ENCODE results near the gene KDELR1. TPM values are rescaled to one million over a fixed set of nuclear protein-coding genes. Genes with fewer than 3 reads are reported as not detected.

The KDELR1 gene
- total RNA-seq, 1 donor from 2014 or later, result 51.9 TPM

DNA sequence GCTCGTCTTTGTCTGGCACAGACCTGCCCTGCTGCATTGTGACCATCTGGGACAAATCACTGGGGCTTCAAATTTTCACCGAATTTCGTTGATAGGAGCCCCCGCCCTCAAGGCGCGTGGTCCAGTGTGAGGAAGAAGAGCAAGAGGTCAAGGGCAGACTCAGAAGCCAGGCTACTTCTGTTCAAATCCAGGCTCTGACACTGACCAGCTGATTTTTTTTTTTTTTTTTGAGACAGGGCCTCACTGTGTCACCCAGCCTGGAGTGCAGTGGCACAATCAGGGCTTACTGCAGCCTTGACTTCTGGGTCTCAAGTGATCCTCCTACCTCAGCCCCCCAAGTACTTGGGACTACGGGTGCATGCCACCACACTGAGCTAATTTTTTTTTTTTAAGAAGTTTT, 20.0 kb downstream of the KDELR1 start:
- CTCF ChIA-PET, result interaction anchor here (0.9 kb wide), 1 partner anchor 20 kb away, joined by 5 read pairs; the partner anchor contains the start of gene KDELR1
- no peaks in the 10 kb centered on the region for H3K36me3 Mint-ChIP-seq (ENCODE audit: low read depth)
- H3K27me3 Mint-ChIP-seq, result peaks cover 2% of the 10 kb centered on the region
- no peak overlapping the region for H3K27ac Mint-ChIP-seq
- no peaks in the 10 kb centered on the region for H3K9me3 Mint-ChIP-seq
- ATAC-seq (ENCODE audit: low read depth) (no peak), DNase-seq (no peak)
- POLR2A ChIA-PET, result no interaction called here
- TF ChIP-seq, protein P1, sequence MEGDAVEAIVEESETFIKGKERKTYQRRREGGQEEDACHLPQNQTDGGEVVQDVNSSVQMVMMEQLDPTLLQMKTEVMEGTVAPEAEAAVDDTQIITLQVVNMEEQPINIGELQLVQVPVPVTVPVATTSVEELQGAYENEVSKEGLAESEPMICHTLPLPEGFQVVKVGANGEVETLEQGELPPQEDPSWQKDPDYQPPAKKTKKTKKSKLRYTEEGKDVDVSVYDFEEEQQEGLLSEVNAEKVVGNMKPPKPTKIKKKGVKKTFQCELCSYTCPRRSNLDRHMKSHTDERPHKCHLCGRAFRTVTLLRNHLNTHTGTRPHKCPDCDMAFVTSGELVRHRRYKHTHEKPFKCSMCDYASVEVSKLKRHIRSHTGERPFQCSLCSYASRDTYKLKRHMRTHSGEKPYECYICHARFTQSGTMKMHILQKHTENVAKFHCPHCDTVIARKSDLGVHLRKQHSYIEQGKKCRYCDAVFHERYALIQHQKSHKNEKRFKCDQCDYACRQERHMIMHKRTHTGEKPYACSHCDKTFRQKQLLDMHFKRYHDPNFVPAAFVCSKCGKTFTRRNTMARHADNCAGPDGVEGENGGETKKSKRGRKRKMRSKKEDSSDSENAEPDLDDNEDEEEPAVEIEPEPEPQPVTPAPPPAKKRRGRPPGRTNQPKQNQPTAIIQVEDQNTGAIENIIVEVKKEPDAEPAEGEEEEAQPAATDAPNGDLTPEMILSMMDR (IDR thresholded peaks at IDR 0.05), result no peak
- H3K4me1 Mint-ChIP-seq, result no peaks in the 10 kb centered on the region
- no peak overlapping the region for H3K4me3 Mint-ChIP-seq
- intact Hi-C loops (cut with micrococcal nuclease), result no loop called here

DNA sequence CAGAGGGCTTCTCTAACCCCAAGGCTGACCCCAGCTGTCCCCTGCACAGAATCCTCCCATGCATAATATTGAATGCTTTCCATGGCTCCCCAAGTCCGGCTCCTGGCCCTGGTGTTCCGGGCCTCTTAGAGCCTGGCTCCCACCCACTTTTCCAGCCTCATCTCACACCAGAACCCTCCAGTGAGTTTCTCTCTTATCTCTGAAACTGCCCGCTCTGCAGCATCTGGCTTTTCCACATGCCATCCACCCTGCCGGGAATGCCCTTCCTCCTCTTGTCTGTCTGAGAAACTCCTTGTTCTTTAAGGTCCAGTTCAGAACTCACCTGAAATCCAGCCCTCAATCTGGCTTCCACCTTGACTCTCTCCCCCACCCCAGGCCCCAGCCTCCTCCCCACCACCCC, 20.4 kb downstream of the KDELR1 start:
- no peak for DNase-seq
- Mint-ChIP-seq H3K27me3 (peaks cover 2% of the 10 kb centered on the region), H3K27ac (peak overlapping the region; percentile 47), H3K4me1 (no peaks in the 10 kb centered on the region), H3K4me3 (no peak overlapping the region), H3K9me3 (no peaks in the 10 kb centered on the region), H3K36me3 (ENCODE audit: low read depth) (no peaks in the 10 kb centered on the region)
- CTCF ChIA-PET, result interaction anchor here (0.9 kb wide), 1 partner anchor 21 kb away, joined by 5 read pairs; the partner anchor contains the start of gene KDELR1
- no peak for ATAC-seq (ENCODE audit: low read depth)
- intact Hi-C loops (cut with micrococcal nuclease), result no loop called here
- TF ChIP-seq, protein P1 (IDR thresholded peaks at IDR 0.05), result no peak
- POLR2A ChIA-PET, result no interaction called here

DNA sequence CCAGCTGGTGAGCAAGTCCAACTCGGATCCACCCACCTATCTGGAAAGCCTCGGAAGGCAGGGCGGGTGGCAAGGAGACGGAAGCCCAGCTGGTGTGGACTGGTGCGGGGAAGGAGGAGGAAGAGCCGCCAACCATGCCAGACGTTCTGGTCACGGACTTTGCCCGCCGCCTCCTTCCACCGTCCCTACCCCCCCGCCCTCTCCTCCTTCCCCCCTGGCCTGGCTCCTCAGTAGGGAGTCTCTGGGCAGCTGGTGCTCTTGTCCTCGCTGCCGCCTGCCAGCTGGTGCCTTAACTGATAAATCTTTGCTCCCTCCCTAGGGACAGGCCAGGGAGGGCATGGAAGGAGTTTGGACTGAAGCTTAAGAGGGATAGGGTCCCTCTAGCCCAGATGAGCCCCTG, 22.4 kb downstream of the KDELR1 start:
- Mint-ChIP-seq H3K9me3 (no peaks in the 10 kb centered on the region), H3K27me3 (peaks cover 2% of the 10 kb centered on the region), H3K36me3 (ENCODE audit: low read depth) (peaks cover 2% of the 10 kb centered on the region), H3K27ac (no peak overlapping the region), H3K4me3 (no peak overlapping the region), H3K4me1 (peaks cover 10% of the 10 kb centered on the region)
- ATAC-seq (ENCODE audit: low read depth) (no peak), DNase-seq (no peak)
- CTCF ChIA-PET, result interaction anchor here (1.2 kb wide), 1 partner anchor 14 kb away, joined by 3 read pairs; no protein-coding TSS in a partner anchor
- intact Hi-C loops (cut with micrococcal nuclease), result no loop called here
- TF ChIP-seq, protein P1 (IDR thresholded peaks at IDR 0.05), result no peak
- POLR2A ChIA-PET, result interaction anchor here (0.6 kb wide), 1 partner anchor 121 kb away, joined by 8 read pairs; no protein-coding TSS in a partner anchor

DNA sequence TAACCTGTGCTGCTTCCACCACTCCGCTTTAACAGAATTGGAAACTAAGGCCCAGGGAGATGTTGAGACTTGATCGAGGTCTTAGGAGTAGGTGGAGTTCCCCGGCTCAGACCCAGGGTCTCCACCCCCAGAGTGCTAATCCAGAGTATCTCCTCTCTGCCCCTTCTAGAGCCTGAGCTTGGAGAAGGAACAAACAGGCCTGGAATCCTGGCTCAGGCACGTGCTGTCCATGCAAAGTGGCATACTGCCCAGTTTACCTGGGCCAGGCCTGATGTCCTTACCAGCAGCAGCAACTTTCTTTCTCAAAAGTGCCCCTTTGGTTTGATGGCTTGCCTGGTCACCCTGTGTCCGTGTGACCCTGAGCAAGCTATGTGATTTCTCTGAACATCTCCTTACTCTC, 23.5 kb downstream of the KDELR1 start:
- peaks cover 6% of the 10 kb centered on the region for H3K36me3 Mint-ChIP-seq (ENCODE audit: low read depth)
- ChIA-PET POLR2A (interaction anchor here (0.6 kb wide), 1 partner anchor 211 kb away, joined by 4 read pairs; no protein-coding TSS in a partner anchor), CTCF (no interaction called here)
- no peak overlapping the region for H3K4me3 Mint-ChIP-seq
- TF ChIP-seq, protein P1 (IDR thresholded peaks at IDR 0.05), result no peak
- H3K9me3 Mint-ChIP-seq, result no peaks in the 10 kb centered on the region
- no peak overlapping the region for H3K27ac Mint-ChIP-seq
- intact Hi-C loops (cut with micrococcal nuclease), result no loop called here
- H3K27me3 Mint-ChIP-seq, result peaks cover under 1% of the 10 kb centered on the region
- no peak for ATAC-seq (ENCODE audit: low read depth)
- peaks cover 16% of the 10 kb centered on the region for H3K4me1 Mint-ChIP-seq
- no peak for DNase-seq

DNA sequence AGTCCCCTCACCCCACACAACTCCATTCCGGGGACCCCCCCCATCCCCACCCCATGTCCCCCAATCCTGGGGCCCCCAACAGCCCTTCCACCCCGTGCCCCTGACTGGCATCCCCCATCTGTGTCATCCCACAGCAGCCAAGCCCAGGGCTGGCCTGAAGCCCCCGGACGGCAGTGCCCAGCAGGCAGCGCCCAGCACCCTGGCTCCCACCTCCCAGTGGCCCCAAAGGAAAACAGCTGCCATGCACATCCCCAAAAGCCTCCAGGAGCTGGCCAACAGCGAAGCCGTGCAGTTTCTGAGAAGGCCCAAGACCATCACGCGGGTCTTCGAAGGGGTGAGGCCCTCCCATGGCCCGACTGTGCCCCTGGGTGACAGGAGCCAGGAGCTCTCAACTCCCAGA, 25.7 kb downstream of the KDELR1 start:
- CTCF ChIA-PET, result no interaction called here
- ATAC-seq (ENCODE audit: low read depth), result no peak
- H3K27ac Mint-ChIP-seq, result no peak overlapping the region
- intact Hi-C loops (cut with micrococcal nuclease), result no loop called here
- H3K4me1 Mint-ChIP-seq, result peaks cover 19% of the 10 kb centered on the region
- POLR2A ChIA-PET, result interaction anchor here (3.1 kb wide), 1 partner anchor 26 kb away, joined by 30 read pairs; the partner anchor contains the start of gene KDELR1
- H3K9me3 Mint-ChIP-seq, result no peaks in the 10 kb centered on the region
- no peak for DNase-seq
- H3K4me3 Mint-ChIP-seq, result no peak overlapping the region
- H3K27me3 Mint-ChIP-seq, result no peaks in the 10 kb centered on the region
- peaks cover 6% of the 10 kb centered on the region for H3K36me3 Mint-ChIP-seq (ENCODE audit: low read depth)
- TF ChIP-seq, protein P1 (IDR thresholded peaks at IDR 0.05), result no peak
